B cell (primary cell): ENCODE results near the gene C2CD4A.

ENCODE experiments used
- EZH2 ChIP-seq: IDR thresholded peaks from 2 replicates; pipeline ENCODE4 v1.6.1; 2012; ENCODE audit warnings: borderline replicate concordance, low read depth, mild to moderate bottlenecking, moderate library complexity, low read length; ENCODE audit not compliant: insufficient read depth, poor library complexity, severe bottlenecking
- TF ChIP-seq, protein P1 (sequence below): fragments of 200-600 bp; IDR thresholded peaks from one replicate; pipeline ENCODE4 v1.8.0; 2022; ENCODE audit warnings: antibody characterized with exemption, mild to moderate bottlenecking

DNA sequence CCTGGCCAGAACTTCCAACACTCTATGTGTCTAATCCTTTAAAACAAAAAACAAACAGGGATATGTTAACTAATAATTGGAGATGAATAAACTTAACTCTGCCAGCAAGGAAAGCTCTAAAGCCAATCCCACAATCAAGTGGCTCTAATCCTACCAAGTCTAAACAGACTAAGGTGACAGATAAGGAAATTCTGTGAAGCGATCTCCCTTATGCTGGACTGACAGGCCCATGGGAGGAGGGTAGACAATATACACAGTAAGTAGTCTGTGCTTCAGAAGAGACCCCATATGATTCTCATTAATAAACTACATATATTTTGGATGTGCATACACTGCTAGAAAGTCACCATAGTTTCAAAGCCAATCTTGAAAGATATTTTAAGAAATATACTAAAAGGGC lies 16.7 kb upstream of the C2CD4A start:
- TF ChIP-seq, protein P1, sequence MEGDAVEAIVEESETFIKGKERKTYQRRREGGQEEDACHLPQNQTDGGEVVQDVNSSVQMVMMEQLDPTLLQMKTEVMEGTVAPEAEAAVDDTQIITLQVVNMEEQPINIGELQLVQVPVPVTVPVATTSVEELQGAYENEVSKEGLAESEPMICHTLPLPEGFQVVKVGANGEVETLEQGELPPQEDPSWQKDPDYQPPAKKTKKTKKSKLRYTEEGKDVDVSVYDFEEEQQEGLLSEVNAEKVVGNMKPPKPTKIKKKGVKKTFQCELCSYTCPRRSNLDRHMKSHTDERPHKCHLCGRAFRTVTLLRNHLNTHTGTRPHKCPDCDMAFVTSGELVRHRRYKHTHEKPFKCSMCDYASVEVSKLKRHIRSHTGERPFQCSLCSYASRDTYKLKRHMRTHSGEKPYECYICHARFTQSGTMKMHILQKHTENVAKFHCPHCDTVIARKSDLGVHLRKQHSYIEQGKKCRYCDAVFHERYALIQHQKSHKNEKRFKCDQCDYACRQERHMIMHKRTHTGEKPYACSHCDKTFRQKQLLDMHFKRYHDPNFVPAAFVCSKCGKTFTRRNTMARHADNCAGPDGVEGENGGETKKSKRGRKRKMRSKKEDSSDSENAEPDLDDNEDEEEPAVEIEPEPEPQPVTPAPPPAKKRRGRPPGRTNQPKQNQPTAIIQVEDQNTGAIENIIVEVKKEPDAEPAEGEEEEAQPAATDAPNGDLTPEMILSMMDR: no peak
- TF ChIP-seq EZH2: no peak
